SK-N-MC (cell line): ENCODE results near the gene CT83.

Experiments
- EZH2 ChIP-seq: fragments of 200-600 bp; sonication (generic); IDR thresholded peaks from one replicate; pipeline ENCODE4 v1.6.1; 2017; ENCODE audit warnings: antibody characterized with exemption
- POLR2AphosphoS5 ChIP-seq: IDR thresholded peaks from 2 replicates; pipeline ENCODE4 v1.6.1; 2012; ENCODE audit warnings: mild to moderate bottlenecking, low read depth, low read length, borderline replicate concordance

DNA sequence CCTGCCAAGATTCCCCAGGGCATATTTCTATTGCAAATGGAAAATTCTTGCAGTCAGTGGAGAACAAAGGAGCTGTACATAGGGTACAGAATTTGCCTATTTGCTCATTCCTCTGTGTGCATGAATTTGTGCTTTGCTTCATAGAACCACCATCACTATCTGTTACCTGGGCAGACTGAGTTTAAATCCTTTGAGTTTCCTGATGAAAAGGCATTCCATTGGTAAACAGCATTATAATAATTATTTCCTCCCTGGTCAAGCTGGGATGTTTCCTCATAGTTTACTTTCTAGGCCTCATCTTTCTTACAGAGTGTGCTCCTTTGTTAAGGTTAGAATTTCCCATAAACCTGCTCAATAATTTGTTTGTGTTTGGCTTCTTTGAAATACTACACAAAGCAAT is 27.2 kb downstream of the CT83 start:
- TF ChIP-seq POLR2AphosphoS5 (no peak), EZH2 (no peak)
